Activated CD4-positive, alpha-beta T cell treated with anti-CD3 and anti-CD28 coated beads, Interleukin-2, amount 50 U/mL, for 48 hours (primary cell): Measurements from ENCODE around the gene TNIP2.

Experiments used
- DNase-seq, 2 experiments: peaks; one replicate each; pipeline ENCODE4 v3.0.0-alpha.2; 2020

The TNIP2 gene

GRCh38 chr4:2714918-2715317 is 41.2 kb downstream of the TNIP2 start:
- DNase-seq = no peak

- peak; percentile 42 to 48 for DNase-seq
Observed at GRCh38 chr4:2714061-2714770, 41.9 kb downstream of the TNIP2 start.

- no peak for DNase-seq
Observed at GRCh38 chr4:2713337-2713736, 42.8 kb downstream of the TNIP2 start.

GRCh38 chr4:2712261-2712842 is 43.8 kb downstream of the TNIP2 start:
- no peak for DNase-seq

GRCh38 chr4:2702770-2703169 is 53.4 kb downstream of the TNIP2 start:
- no peak for DNase-seq

GRCh38 chr4:2702361-2702760 is 53.8 kb downstream of the TNIP2 start:
- no peak for DNase-seq

GRCh38 chr4:2700031-2700430 is 56.1 kb downstream of the TNIP2 start:
- no peak for DNase-seq

GRCh38 chr4:2699534-2699933 is 56.6 kb downstream of the TNIP2 start:
- no peak for DNase-seq

- no peak for DNase-seq
Observed at GRCh38 chr4:2698951-2699505, 57.1 kb downstream of the TNIP2 start.

- DNase-seq = no peak
Observed at GRCh38 chr4:2698504-2698903, 57.6 kb downstream of the TNIP2 start.

- no peak for DNase-seq
Observed at GRCh38 chr4:2697995-2698414, 58.1 kb downstream of the TNIP2 start.

GRCh38 chr4:2696423-2696822 is 59.7 kb downstream of the TNIP2 start:
- no peak for DNase-seq

GRCh38 chr4:2695346-2696060 is 60.6 kb downstream of the TNIP2 start:
- DNase-seq = no peak

GRCh38 chr4:2694691-2695090 is 61.4 kb downstream of the TNIP2 start:
- no peak for DNase-seq

- peak; percentile 27 to 52 for DNase-seq
Observed at GRCh38 chr4:2691952-2692435, 64.1 kb downstream of the TNIP2 start.
